Measurements from ENCODE around the gene TSC22D4. TPM values are rescaled to one million over a fixed set of nuclear protein-coding genes. Genes with fewer than 3 reads are reported as not detected.
"Not testable (repeated sequence)": the region's sequence is repeated elsewhere in the genome, so short reads cannot be mapped to it uniquely, and the experiment has no call there.

Gene TSC22D4
- polyA plus RNA-seq, 1 of the 3 experiments (the other 2 are of a cell fraction), result 32.7 TPM

DNA sequence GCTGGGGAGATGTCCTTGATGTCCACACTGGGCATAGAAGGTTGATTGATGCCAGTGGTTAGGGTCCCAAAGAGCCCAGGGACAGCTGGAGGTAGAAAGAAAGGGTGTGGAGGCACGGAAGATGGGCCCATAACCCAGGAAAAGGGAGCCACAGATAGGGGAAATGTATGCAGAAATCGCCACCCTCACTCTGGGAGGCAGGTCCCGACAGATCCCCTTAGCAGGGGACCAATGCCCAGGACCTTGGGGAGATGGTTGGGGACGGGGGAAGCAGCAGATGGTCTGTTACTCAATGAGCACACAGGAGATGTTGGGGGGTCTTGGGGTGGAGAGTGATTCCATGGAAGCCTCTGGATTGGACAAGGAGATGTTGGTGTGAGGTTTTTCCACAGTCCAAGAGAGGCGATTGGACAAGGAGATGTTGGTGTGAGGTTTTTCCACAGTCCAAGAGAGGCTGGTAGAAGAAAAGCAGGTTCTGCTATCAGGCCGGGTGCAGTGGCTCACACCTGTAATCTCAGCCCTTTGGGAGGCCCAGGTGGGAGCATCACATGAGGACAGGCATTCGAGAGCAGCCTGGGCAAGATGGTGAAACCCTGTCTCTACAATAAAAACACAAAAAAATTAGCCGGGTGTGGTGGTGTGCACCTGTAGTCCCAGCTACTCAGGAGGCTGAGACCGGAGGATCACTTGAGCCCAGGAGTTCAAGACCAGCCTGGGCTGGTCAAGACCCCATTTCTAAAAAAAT, 35.7 kb downstream of the TSC22D4 start:
- Histone ChIP-seq H3K9me3 (no peaks in the 10 kb centered on the region), H3K79me2 (ENCODE audit: insufficient read depth) (no peaks in the 10 kb centered on the region), H3K27ac (ENCODE audit: low read depth in 2 of 2, low read length in 1 of 2) (no peak overlapping the region), H3F3A (replicated peaks; ENCODE audit: insufficient read depth) (peaks cover 14% of the 10 kb centered on the region), H4K20me1 (ENCODE audit: insufficient read depth) (no peaks in the 10 kb centered on the region), H3K9ac (no peak overlapping the region), H3K27me3 (ENCODE audit: insufficient read depth) (no peaks in the 10 kb centered on the region), H3K36me3 (replicated peaks in 1 of 2; ENCODE audit: control insufficient read depth in 1 of 2, insufficient read depth in 2 of 2, low read length in 1 of 2) (no peaks in the 10 kb centered on the region), H3K9me2 (no peaks in the 10 kb centered on the region), H2AFZ (ENCODE audit: low read depth) (no peak overlapping the region), H3K4me1 (ENCODE audit: control insufficient read depth in 1 of 2, insufficient read depth in 2 of 2, low read depth in 1 of 2, low read length in 1 of 2) (peaks cover 0 to 4% of the 10 kb centered on the region in 2 experiments; a peak in 2 of 4 replicates), H3K4me3 (ENCODE audit: low read depth in 2 of 2, low read length in 1 of 2) (no peak overlapping the region), H3K4me2 (no peak overlapping the region)
- ChIA-PET POLR2A (no interaction called here), CTCF (interaction anchor here (0.9 to 1.6 kb wide), 2 partner anchors 22 to 116 kb away, joined by 5 to 8 read pairs; no protein-coding TSS in a partner anchor)
- no peak for TF ChIP-seq GATA2 (CRISPR knock-in tag; IDR thresholded peaks at IDR 0.05)
- no peak for DNase-seq
- WGBS (ENCODE audit: low lambda C conversion rate), result 94% methylated on average over 9 of the region's 9 CpGs

DNA sequence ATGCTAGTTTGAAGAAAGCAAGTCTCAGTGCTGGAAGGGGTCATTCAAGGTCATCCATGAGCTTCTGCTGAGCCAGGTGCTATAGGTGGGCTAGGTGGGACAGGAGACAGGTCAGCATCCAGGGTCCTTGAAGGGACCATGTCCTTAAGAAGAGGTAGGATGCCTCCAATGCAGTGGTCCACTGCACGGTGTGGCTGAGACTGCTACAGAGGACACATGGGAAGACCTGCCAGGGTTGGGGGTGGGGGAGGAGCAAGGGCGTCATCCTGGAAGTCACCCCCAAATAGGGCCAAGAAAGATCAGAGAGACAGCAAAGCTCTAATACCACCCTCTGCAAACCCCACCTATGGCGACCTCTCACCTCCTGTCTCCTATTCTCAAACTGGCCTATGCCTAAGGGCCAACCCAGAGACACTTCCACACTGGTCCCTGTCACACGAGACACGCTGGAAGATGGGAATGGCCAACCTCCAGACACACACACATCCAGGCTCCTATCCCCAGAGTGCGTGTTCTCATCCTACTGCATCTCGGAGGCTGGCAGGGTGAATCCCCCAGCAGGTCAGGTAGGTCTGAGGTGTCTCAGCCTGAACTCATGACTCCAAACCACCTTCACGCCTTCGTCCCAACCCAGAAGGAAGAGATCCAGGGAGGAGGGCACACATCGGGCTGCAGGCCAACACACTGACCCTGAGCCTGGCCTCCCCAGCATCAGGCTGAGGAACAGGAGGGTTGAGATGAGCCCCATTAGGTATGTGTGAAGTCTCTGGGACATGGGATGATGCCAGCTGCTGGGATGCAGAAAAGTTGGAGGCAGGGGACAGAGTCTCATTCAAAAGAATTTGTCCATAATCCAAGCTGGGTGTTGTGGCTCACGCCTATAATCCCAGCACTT, 37.1 kb downstream of the TSC22D4 start:
- POLR2A ChIA-PET, result no interaction called here
- no peak for TF ChIP-seq TEAD4 (IDR thresholded peaks at IDR 0.05; ENCODE audit: borderline replicate concordance, insufficient read depth)
- no peak for TF ChIP-seq SMC3 (IDR thresholded peaks at IDR 0.05; ENCODE audit: low read depth, low read length)
- CTCF ChIA-PET, result interaction anchor here (0.7 to 3.0 kb wide), 4 partner anchors 8 to 122 kb away, joined by 3 to 21 read pairs (median 6); no protein-coding TSS in a partner anchor
- Histone ChIP-seq H3K9me2 (no peaks in the 10 kb centered on the region), H3K9me3 (no peaks in the 10 kb centered on the region), H3K4me2 (no peak overlapping the region), H3F3A (replicated peaks; ENCODE audit: insufficient read depth) (peaks cover 28% of the 10 kb centered on the region), H2AFZ (ENCODE audit: low read depth) (no peak overlapping the region), H3K9ac (no peak overlapping the region), H3K4me1 (ENCODE audit: control insufficient read depth in 1 of 2, insufficient read depth in 2 of 2, low read depth in 1 of 2, low read length in 1 of 2) (peaks cover 2 to 4% of the 10 kb centered on the region in 2 experiments; a peak in 2 of 4 replicates), H3K27ac (ENCODE audit: low read depth in 2 of 2, low read length in 1 of 2) (no peak overlapping the region), H3K4me3 (ENCODE audit: low read depth in 2 of 2, low read length in 1 of 2) (no peak overlapping the region), H4K20me1 (ENCODE audit: insufficient read depth) (no peaks in the 10 kb centered on the region), H3K36me3 (replicated peaks in 1 of 2; ENCODE audit: control insufficient read depth in 1 of 2, insufficient read depth in 2 of 2, low read length in 1 of 2) (no peaks in the 10 kb centered on the region), H3K27me3 (ENCODE audit: insufficient read depth) (no peaks in the 10 kb centered on the region), H3K79me2 (ENCODE audit: insufficient read depth) (no peaks in the 10 kb centered on the region)
- whole genome bisulfite sequencing (ENCODE audit: low lambda C conversion rate), result 86% methylated on average over 11 of the region's 11 CpGs
- DNase-seq, result no peak

DNA sequence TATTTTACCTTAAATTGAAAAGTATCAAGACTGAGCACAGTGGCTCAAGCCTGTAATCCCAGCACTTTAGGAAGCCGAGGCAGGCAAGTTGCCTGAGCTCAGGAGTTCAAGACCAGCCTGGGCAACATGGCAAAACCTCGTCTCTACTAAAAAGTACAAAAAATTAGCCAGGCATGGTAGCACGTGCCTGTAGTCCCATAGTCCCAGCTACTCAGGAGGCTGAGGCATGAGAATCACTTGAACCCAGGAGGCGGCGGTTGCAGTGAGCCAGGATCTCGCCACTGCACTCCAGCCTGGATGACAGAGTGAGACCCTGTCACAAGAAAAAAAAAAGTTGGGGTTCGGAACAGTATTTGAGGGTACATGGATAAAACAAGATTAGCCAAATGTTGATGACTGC, 39.8 kb downstream of the TSC22D4 start:
- H3K27me3 ChIP-seq (ENCODE audit: insufficient read depth); H3K9ac ChIP-seq; H3K9me3 ChIP-seq; H3K4me2 ChIP-seq; H4K20me1 ChIP-seq (ENCODE audit: insufficient read depth); H3K9me2 ChIP-seq; DNase-seq; POLR2A ChIA-PET; H3K4me3 ChIP-seq (ENCODE audit: low read depth in 2 of 2, low read length in 1 of 2): not testable (repeated sequence)
- H2AFZ ChIP-seq (ENCODE audit: low read depth), result peak overlapping the region; percentile 73
- peaks cover 9 to 11% of the 10 kb centered on the region in 2 experiments for H3K36me3 ChIP-seq (replicated peaks in 1 of 2; ENCODE audit: control insufficient read depth in 1 of 2, insufficient read depth in 2 of 2, low read length in 1 of 2)
- WGBS (ENCODE audit: low lambda C conversion rate), result 89% methylated on average over 7 of the region's 7 CpGs
- peaks cover 6 to 12% of the 10 kb centered on the region in 2 experiments for H3K4me1 ChIP-seq (ENCODE audit: control insufficient read depth in 1 of 2, insufficient read depth in 2 of 2, low read depth in 1 of 2, low read length in 1 of 2)
- peaks cover 36% of the 10 kb centered on the region for H3F3A ChIP-seq (replicated peaks; ENCODE audit: insufficient read depth)
- H3K27ac ChIP-seq (ENCODE audit: low read depth in 2 of 2, low read length in 1 of 2), result peak overlapping the region in 1 of 2 experiments; percentile 58; a peak in 2 of 4 replicates
- CTCF ChIA-PET, result interaction anchor here (1.0 to 3.0 kb wide), 3 partner anchors 11 to 311 kb away, joined by 4 to 21 read pairs (median 4); no protein-coding TSS in a partner anchor
- peaks cover 16% of the 10 kb centered on the region for H3K79me2 ChIP-seq (ENCODE audit: insufficient read depth)

DNA sequence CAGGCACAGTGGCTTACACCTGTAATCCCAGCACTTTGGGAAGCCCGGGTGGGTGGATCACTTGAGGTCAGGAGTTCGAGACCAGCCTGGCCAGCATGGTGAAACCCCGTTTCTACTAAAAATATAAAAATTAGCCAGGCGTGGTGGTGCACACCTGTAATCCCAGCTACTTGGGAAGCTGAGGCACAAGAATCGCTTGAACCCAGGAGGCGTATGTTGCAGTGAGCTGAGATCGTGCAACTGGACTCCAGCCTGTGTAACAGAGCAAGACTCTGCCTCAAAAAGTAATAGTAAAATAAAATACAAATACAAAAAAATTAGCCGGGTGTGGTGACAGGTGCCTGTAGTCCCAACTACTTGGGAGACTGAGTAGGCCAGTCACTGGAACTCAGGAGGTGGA, 40.3 kb downstream of the TSC22D4 start:
- H2AFZ ChIP-seq (ENCODE audit: low read depth); POLR2A ChIA-PET; H4K20me1 ChIP-seq (ENCODE audit: insufficient read depth); H3K4me2 ChIP-seq; H3K9me2 ChIP-seq; H3K9ac ChIP-seq; DNase-seq; H3K27ac ChIP-seq (ENCODE audit: low read depth in 2 of 2, low read length in 1 of 2); H3K27me3 ChIP-seq (ENCODE audit: insufficient read depth); H3K4me3 ChIP-seq (ENCODE audit: low read depth in 2 of 2, low read length in 1 of 2); H3K9me3 ChIP-seq: not testable (repeated sequence)
- H3K79me2 ChIP-seq (ENCODE audit: insufficient read depth), result peaks cover 22% of the 10 kb centered on the region
- WGBS (ENCODE audit: low lambda C conversion rate), result 91% methylated on average over 8 of the region's 8 CpGs
- peaks cover 6 to 16% of the 10 kb centered on the region in 2 experiments; a peak in 3 of 4 replicates for H3K4me1 ChIP-seq (ENCODE audit: control insufficient read depth in 1 of 2, insufficient read depth in 2 of 2, low read depth in 1 of 2, low read length in 1 of 2)
- H3K36me3 ChIP-seq (replicated peaks in 1 of 2; ENCODE audit: control insufficient read depth in 1 of 2, insufficient read depth in 2 of 2, low read length in 1 of 2), result peaks cover 14 to 16% of the 10 kb centered on the region in 2 experiments
- CTCF ChIA-PET, result interaction anchor here (0.7 to 3.0 kb wide), 4 partner anchors 12 to 310 kb away, joined by 3 to 21 read pairs (median 8); no protein-coding TSS in a partner anchor
- peaks cover 37% of the 10 kb centered on the region for H3F3A ChIP-seq (replicated peaks; ENCODE audit: insufficient read depth)
